ENCODE results near the gene FUT8. TPM values are rescaled to one million over a fixed set of nuclear protein-coding genes. Genes with fewer than 3 reads are reported as not detected.
A peak's percentile ranks its signal among the peaks of the same experiment; 100 is the strongest.

Gene FUT8
- 22.9 and 35.4 TPM in 2 replicates for total RNA-seq
- polyA plus RNA-seq: 17.4 and 30.0 TPM in 2 replicates

GRCh38 chr14:65412032-65412846 lies at the start of gene FUT8:
Gene FUT8 (plus strand): TSS chr14:65412730. CDS start chr14:65561564, 148,834 bp downstream.
- no peaks in the 10 kb centered on the region for H3K9me3 ChIP-seq (ENCODE audit: low read depth)
- peak within 1 kb of the TSS; percentile 75 for H3K4me3 ChIP-seq
- peak; percentile 97 to 98 for DNase-seq (ENCODE audit: low read depth in 1 of 2, low spot score in 1 of 2)

GRCh38 chr14:65366802-65367565 lies 45.5 kb upstream of the FUT8 start:
- no peak for DNase-seq (ENCODE audit: low read depth in 1 of 2, low spot score in 1 of 2)
- H3K4me1 ChIP-seq (ENCODE audit: low read depth): peaks cover 4% of the 10 kb centered on the region
- TF ChIP-seq CTCF (IDR thresholded peaks at IDR 0.05; ENCODE audit: low read depth, low read length): no peak
- no peaks in the 10 kb centered on the region for H3K27me3 ChIP-seq
- no peaks in the 10 kb centered on the region for H3K9me3 ChIP-seq (ENCODE audit: low read depth)
- H3K36me3 ChIP-seq: no peaks in the 10 kb centered on the region
- no peak overlapping the region for H3K27ac ChIP-seq
- H3K4me3 ChIP-seq: no peak overlapping the region

More at GRCh38 chr14:65412032-65412846, at the start of gene FUT8:
- peak within 1 kb of the TSS; percentile 81 for H3K27ac ChIP-seq
- H3K4me1 ChIP-seq (ENCODE audit: low read depth): peaks cover 14% of the 10 kb centered on the region
- peak; percentile 70 for TF ChIP-seq CTCF (IDR thresholded peaks at IDR 0.05; ENCODE audit: low read depth, low read length)
- no peaks in the 10 kb centered on the region for H3K27me3 ChIP-seq
- H3K36me3 ChIP-seq: no peaks in the 10 kb centered on the region

GRCh38 chr14:65369560-65369959 lies 43.0 kb upstream of the FUT8 start:
- Histone ChIP-seq H3K9me3 (ENCODE audit: low read depth) (no peaks in the 10 kb centered on the region), H3K27me3 (no peaks in the 10 kb centered on the region), H3K4me3 (no peak overlapping the region), H3K27ac (no peak overlapping the region), H3K36me3 (no peaks in the 10 kb centered on the region), H3K4me1 (ENCODE audit: low read depth) (no peaks in the 10 kb centered on the region)
- no peak for TF ChIP-seq CTCF (IDR thresholded peaks at IDR 0.05; ENCODE audit: low read depth, low read length)
- no peak for DNase-seq (ENCODE audit: low read depth in 1 of 2, low spot score in 1 of 2)

- TF ChIP-seq CTCF (IDR thresholded peaks at IDR 0.05; ENCODE audit: low read depth, low read length): no peak
- H3K4me1 ChIP-seq (ENCODE audit: low read depth): no peaks in the 10 kb centered on the region
- no peaks in the 10 kb centered on the region for H3K36me3 ChIP-seq
- H3K27me3 ChIP-seq: no peaks in the 10 kb centered on the region
- H3K4me3 ChIP-seq: no peak overlapping the region
- H3K27ac ChIP-seq: no peak overlapping the region
- no peak for DNase-seq (ENCODE audit: low read depth in 1 of 2, low spot score in 1 of 2)
- no peaks in the 10 kb centered on the region for H3K9me3 ChIP-seq (ENCODE audit: low read depth)
These were observed 41.7 kb upstream of the FUT8 start for GRCh38 chr14:65370801-65371248.

GRCh38 chr14:65371784-65372183 lies 40.7 kb upstream of the FUT8 start:
- no peak overlapping the region for H3K4me3 ChIP-seq
- H3K4me1 ChIP-seq (ENCODE audit: low read depth): no peaks in the 10 kb centered on the region
- H3K27me3 ChIP-seq: no peaks in the 10 kb centered on the region
- H3K9me3 ChIP-seq (ENCODE audit: low read depth): no peaks in the 10 kb centered on the region
- TF ChIP-seq CTCF (IDR thresholded peaks at IDR 0.05; ENCODE audit: low read depth, low read length): no peak
- H3K36me3 ChIP-seq: no peaks in the 10 kb centered on the region
- no peak for DNase-seq (ENCODE audit: low read depth in 1 of 2, low spot score in 1 of 2)
- no peak overlapping the region for H3K27ac ChIP-seq

All from cardiac muscle cell (in vitro differentiated cells and primary cell).